GM23338 (cell line): ENCODE data around the gene ERP29. TPM values are rescaled to one million over a fixed set of nuclear protein-coding genes. Genes with fewer than 3 reads are reported as not detected.

Source experiments
- ATAC-seq: fragments of 200-7000 bp; cut with Tn5 transposase; 3 replicates; pipeline ENCODE4 v1.9.1; 2020
- DNase-seq: peaks from one replicate; pipeline ENCODE4 v3.0.0-alpha.2; 2015; ENCODE audit warnings: low spot score
- H2AFZ ChIP-seq: fragments of 200-600 bp; sonication (generic); 2 replicates; pipeline ENCODE4 v1.8.0; 2016; ENCODE audit warnings: antibody characterized with exemption, mild to moderate bottlenecking, moderate library complexity
- H3F3A ChIP-seq: fragments of 200-600 bp; sonication (generic); replicated peaks from 2 replicates; pipeline ENCODE4 v1.8.0; 2017; ENCODE audit warnings: antibody characterized with exemption, mixed run types, low read depth
- H3K27ac ChIP-seq: fragments of 200-600 bp; sonication (generic); 2 replicates; pipeline ENCODE4 v1.6.1; 2016; ENCODE audit warnings: low read depth
- H3K27me3 ChIP-seq: fragments of 200-600 bp; sonication (generic); 2 replicates; pipeline ENCODE4 v1.8.0; 2016; ENCODE audit warnings: mild to moderate bottlenecking, mixed run types, moderate library complexity; ENCODE audit not compliant: insufficient read depth
- H3K36me3 ChIP-seq: fragments of 200-600 bp; sonication (generic); 2 replicates; pipeline ENCODE4 v1.8.0; 2016; ENCODE audit warnings: mild to moderate bottlenecking; ENCODE audit not compliant: insufficient read depth
- H3K4me1 ChIP-seq: fragments of 200-600 bp; sonication (generic); 2 replicates; pipeline ENCODE4 v1.8.0; 2016; ENCODE audit warnings: mild to moderate bottlenecking, moderate library complexity; ENCODE audit not compliant: insufficient read depth
- H3K4me2 ChIP-seq: fragments of 200-600 bp; sonication (generic); 2 replicates; pipeline ENCODE4 v1.7.1; 2017; ENCODE audit warnings: mixed run types
- H3K4me3 ChIP-seq: fragments of 200-600 bp; sonication (generic); 2 replicates; pipeline ENCODE4 v1.6.1; 2016; ENCODE audit warnings: mixed run types
- H3K79me2 ChIP-seq: fragments of 200-600 bp; sonication (generic); replicated peaks from 2 replicates; pipeline ENCODE4 v1.8.0; 2017; ENCODE audit warnings: mild to moderate bottlenecking; ENCODE audit not compliant: insufficient read depth
- H3K9me2 ChIP-seq: fragments of 200-600 bp; sonication (generic); 2 replicates; pipeline ENCODE4 v1.8.0; 2017; ENCODE audit not compliant: insufficient read depth
- H4K20me1 ChIP-seq: fragments of 200-600 bp; sonication (generic); replicated peaks from 2 replicates; pipeline ENCODE4 v1.8.0; 2017; ENCODE audit warnings: mild to moderate bottlenecking; ENCODE audit not compliant: insufficient read depth
- H3K27ac Mint-ChIP-seq: 2 replicates; pipeline ENCODE4 v1.8.0; 2020; ENCODE audit warnings: inconsistent platforms, mild to moderate bottlenecking, moderate library complexity, mixed read lengths
- H3K27me3 Mint-ChIP-seq: 3 replicates; pipeline ENCODE4 v1.8.0; 2022; ENCODE audit warnings: low read depth, mild to moderate bottlenecking, moderate library complexity, mixed read lengths, inconsistent platforms; ENCODE audit not compliant: insufficient read depth, poor library complexity
- H3K36me3 Mint-ChIP-seq: 3 replicates; pipeline ENCODE4 v1.8.0; 2021; ENCODE audit warnings: low read depth, mild to moderate bottlenecking, inconsistent platforms, moderate library complexity, mixed read lengths
- H3K4me1 Mint-ChIP-seq: 3 replicates; pipeline ENCODE4 v1.8.0; 2020; ENCODE audit warnings: mild to moderate bottlenecking, inconsistent platforms, mixed read lengths
- H3K4me3 Mint-ChIP-seq: 3 replicates; pipeline ENCODE4 v1.8.0; 2021; ENCODE audit warnings: moderate library complexity, mild to moderate bottlenecking, inconsistent platforms, mixed read lengths
- H3K9me3 Mint-ChIP-seq: 3 replicates; pipeline ENCODE4 v1.8.0; 2020; ENCODE audit warnings: moderate library complexity, mild to moderate bottlenecking, inconsistent platforms, mixed read lengths
- CREB1 ChIP-seq: fragments of 250-450 bp; sonication (Bioruptor Pico); IDR thresholded peaks from 2 replicates; pipeline ENCODE4 v1.5.0; 2020; ENCODE audit warnings: low read depth, mild to moderate bottlenecking, moderate library complexity
- EZH2 ChIP-seq: fragments of 200-600 bp; sonication (generic); IDR thresholded peaks from one replicate; pipeline ENCODE4 v1.8.0; 2017; ENCODE audit warnings: antibody characterized with exemption, mild to moderate bottlenecking, low read depth; ENCODE audit not compliant: unreplicated experiment
- EZH2phosphoT487 ChIP-seq: fragments of 200-600 bp; sonication (generic); IDR thresholded peaks from one replicate; pipeline ENCODE4 v1.8.1; 2018; ENCODE audit warnings: antibody characterized with exemption; ENCODE audit not compliant: unreplicated experiment
- JUNB ChIP-seq: IDR thresholded peaks from one replicate; pipeline ENCODE4 v1.6.1; 2016; ENCODE audit warnings: antibody characterized with exemption; ENCODE audit not compliant: unreplicated experiment
- NANOG ChIP-seq: IDR thresholded peaks from 2 replicates; pipeline ENCODE4 v1.6.1; 2016; ENCODE audit warnings: antibody characterized with exemption, borderline replicate concordance
- POLR2AphosphoS5 ChIP-seq: IDR thresholded peaks from 2 replicates; pipeline ENCODE4 v1.6.1; 2016; ENCODE audit warnings: antibody characterized with exemption, low read depth
- STAT1 ChIP-seq: IDR thresholded peaks from one replicate; pipeline ENCODE4 v1.6.1; 2016; ENCODE audit warnings: antibody characterized with exemption; ENCODE audit not compliant: unreplicated experiment
- ZNF114 ChIP-seq: fragments of 250-450 bp; sonication (Bioruptor Pico); IDR thresholded peaks from 2 replicates; pipeline ENCODE4 v1.5.0; 2020; ENCODE audit warnings: mild to moderate bottlenecking, moderate library complexity
- ZNF331 ChIP-seq: fragments of 250-450 bp; sonication (Bioruptor Pico); IDR thresholded peaks from 2 replicates; pipeline ENCODE4 v1.5.0; 2020; ENCODE audit warnings: low read depth, mild to moderate bottlenecking, moderate library complexity
- polyA plus RNA-seq: library from polyadenylated mRNA; unstranded; fragments of >200 nt; fragmentation: Nextera tagmentation; extraction: Ambion mirVana; gene quantifications from 2 replicates; pipeline ENCODE4 v1.2.1, GENCODE V29; 2016
- total RNA-seq: library from RNA; depleted of rRNA; stranded (reverse); fragments of >200 nt; shearing (Covaris generic); gene quantifications from 2 replicates; pipeline ENCODE4 v1.2.3, GENCODE V29; 2014
- TF ChIP-seq, protein P1 (sequence below): IDR thresholded peaks from 2 replicates; pipeline ENCODE4 v1.6.1; 2016; ENCODE audit warnings: antibody characterized with exemption
- TF ChIP-seq, protein P2 (sequence below): IDR thresholded peaks from one replicate; pipeline ENCODE4 v1.6.1; 2018; ENCODE audit warnings: antibody characterized with exemption; ENCODE audit not compliant: unreplicated experiment
- TF ChIP-seq, protein P3 (sequence below), 2 experiments: fragments of 200-600 bp in 1 of 2; sonication (generic) in 1 of 2; conservative IDR thresholded peaks; 2 replicates each; pipeline versions ENCODE4 v1.5.1 to v1.6.1; 2016 to 2017; ENCODE audit warnings: antibody characterized with exemption in 2 of 2, low read depth in 2 of 2, mild to moderate bottlenecking in 2 of 2, moderate library complexity in 1 of 2
- TF ChIP-seq, protein P4 (sequence below): fragments of 250-450 bp; sonication (Bioruptor Pico); IDR thresholded peaks from 2 replicates; pipeline ENCODE4 v1.5.0; 2020; ENCODE audit warnings: mild to moderate bottlenecking, moderate library complexity

ERP29 gene
- total and polyA plus RNA-seq, 2 experiments from 2014 or later: 90.7 to 166 TPM

DNA sequence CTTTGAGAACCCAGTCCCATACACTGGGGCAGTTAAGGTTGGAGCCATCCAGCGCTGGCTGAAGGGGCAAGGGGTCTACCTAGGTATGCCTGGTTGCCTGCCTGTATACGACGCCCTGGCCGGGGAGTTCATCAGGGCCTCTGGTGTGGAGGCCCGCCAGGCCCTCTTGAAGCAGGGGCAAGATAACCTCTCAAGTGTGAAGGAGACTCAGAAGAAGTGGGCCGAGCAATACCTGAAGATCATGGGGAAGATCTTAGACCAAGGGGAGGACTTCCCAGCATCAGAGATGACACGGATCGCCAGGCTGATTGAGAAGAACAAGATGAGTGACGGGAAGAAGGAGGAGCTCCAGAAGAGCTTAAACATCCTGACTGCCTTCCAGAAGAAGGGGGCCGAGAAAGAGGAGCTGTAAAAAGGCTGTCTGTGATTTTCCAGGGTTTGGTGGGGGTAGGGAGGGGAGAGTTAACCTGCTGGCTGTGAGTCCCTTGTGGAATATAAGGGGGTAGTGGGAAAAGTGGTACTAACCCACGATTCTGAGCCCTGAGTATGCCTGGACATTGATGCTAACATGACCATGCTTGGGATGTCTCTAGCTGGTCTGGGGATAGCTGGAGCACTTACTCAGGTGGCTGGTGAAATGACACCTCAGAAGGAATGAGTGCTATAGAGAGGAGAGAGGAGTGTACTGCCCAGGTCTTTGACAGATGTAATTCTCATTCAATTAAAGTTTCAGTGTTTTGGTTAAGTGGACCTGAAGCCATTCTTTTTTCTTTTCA is 9.2 kb downstream of the ERP29 start:
- Mint-ChIP-seq H3K4me3 (no peak overlapping the region), H3K9me3 (no peaks in the 10 kb centered on the region), H3K27me3 (peaks cover 3% of the 10 kb centered on the region), H3K27ac (no peak overlapping the region), H3K4me1 (peaks cover 12% of the 10 kb centered on the region; the same call in 2 of the 3 replicates), H3K36me3 (peaks cover 58% of the 10 kb centered on the region)
- TF ChIP-seq, protein P1, sequence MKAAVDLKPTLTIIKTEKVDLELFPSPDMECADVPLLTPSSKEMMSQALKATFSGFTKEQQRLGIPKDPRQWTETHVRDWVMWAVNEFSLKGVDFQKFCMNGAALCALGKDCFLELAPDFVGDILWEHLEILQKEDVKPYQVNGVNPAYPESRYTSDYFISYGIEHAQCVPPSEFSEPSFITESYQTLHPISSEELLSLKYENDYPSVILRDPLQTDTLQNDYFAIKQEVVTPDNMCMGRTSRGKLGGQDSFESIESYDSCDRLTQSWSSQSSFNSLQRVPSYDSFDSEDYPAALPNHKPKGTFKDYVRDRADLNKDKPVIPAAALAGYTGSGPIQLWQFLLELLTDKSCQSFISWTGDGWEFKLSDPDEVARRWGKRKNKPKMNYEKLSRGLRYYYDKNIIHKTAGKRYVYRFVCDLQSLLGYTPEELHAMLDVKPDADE: no peak
- TF ChIP-seq POLR2AphosphoS5 (no peak), ZNF114 (CRISPR knock-in tag) (no peak), ZNF331 (CRISPR knock-in tag) (no peak), EZH2phosphoT487 (no peak), NANOG (no peak), CREB1 (CRISPR knock-in tag) (no peak), EZH2 (no peak), STAT1 (no peak), JUNB (no peak)
- TF ChIP-seq, protein P2, sequence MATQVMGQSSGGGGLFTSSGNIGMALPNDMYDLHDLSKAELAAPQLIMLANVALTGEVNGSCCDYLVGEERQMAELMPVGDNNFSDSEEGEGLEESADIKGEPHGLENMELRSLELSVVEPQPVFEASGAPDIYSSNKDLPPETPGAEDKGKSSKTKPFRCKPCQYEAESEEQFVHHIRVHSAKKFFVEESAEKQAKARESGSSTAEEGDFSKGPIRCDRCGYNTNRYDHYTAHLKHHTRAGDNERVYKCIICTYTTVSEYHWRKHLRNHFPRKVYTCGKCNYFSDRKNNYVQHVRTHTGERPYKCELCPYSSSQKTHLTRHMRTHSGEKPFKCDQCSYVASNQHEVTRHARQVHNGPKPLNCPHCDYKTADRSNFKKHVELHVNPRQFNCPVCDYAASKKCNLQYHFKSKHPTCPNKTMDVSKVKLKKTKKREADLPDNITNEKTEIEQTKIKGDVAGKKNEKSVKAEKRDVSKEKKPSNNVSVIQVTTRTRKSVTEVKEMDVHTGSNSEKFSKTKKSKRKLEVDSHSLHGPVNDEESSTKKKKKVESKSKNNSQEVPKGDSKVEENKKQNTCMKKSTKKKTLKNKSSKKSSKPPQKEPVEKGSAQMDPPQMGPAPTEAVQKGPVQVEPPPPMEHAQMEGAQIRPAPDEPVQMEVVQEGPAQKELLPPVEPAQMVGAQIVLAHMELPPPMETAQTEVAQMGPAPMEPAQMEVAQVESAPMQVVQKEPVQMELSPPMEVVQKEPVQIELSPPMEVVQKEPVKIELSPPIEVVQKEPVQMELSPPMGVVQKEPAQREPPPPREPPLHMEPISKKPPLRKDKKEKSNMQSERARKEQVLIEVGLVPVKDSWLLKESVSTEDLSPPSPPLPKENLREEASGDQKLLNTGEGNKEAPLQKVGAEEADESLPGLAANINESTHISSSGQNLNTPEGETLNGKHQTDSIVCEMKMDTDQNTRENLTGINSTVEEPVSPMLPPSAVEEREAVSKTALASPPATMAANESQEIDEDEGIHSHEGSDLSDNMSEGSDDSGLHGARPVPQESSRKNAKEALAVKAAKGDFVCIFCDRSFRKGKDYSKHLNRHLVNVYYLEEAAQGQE: no peak
- TF ChIP-seq, protein P3, sequence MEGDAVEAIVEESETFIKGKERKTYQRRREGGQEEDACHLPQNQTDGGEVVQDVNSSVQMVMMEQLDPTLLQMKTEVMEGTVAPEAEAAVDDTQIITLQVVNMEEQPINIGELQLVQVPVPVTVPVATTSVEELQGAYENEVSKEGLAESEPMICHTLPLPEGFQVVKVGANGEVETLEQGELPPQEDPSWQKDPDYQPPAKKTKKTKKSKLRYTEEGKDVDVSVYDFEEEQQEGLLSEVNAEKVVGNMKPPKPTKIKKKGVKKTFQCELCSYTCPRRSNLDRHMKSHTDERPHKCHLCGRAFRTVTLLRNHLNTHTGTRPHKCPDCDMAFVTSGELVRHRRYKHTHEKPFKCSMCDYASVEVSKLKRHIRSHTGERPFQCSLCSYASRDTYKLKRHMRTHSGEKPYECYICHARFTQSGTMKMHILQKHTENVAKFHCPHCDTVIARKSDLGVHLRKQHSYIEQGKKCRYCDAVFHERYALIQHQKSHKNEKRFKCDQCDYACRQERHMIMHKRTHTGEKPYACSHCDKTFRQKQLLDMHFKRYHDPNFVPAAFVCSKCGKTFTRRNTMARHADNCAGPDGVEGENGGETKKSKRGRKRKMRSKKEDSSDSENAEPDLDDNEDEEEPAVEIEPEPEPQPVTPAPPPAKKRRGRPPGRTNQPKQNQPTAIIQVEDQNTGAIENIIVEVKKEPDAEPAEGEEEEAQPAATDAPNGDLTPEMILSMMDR (conservative IDR thresholded peaks at IDR 0.05; ENCODE audit: low read depth in 2 of 2): no peak
- TF ChIP-seq, protein P4, sequence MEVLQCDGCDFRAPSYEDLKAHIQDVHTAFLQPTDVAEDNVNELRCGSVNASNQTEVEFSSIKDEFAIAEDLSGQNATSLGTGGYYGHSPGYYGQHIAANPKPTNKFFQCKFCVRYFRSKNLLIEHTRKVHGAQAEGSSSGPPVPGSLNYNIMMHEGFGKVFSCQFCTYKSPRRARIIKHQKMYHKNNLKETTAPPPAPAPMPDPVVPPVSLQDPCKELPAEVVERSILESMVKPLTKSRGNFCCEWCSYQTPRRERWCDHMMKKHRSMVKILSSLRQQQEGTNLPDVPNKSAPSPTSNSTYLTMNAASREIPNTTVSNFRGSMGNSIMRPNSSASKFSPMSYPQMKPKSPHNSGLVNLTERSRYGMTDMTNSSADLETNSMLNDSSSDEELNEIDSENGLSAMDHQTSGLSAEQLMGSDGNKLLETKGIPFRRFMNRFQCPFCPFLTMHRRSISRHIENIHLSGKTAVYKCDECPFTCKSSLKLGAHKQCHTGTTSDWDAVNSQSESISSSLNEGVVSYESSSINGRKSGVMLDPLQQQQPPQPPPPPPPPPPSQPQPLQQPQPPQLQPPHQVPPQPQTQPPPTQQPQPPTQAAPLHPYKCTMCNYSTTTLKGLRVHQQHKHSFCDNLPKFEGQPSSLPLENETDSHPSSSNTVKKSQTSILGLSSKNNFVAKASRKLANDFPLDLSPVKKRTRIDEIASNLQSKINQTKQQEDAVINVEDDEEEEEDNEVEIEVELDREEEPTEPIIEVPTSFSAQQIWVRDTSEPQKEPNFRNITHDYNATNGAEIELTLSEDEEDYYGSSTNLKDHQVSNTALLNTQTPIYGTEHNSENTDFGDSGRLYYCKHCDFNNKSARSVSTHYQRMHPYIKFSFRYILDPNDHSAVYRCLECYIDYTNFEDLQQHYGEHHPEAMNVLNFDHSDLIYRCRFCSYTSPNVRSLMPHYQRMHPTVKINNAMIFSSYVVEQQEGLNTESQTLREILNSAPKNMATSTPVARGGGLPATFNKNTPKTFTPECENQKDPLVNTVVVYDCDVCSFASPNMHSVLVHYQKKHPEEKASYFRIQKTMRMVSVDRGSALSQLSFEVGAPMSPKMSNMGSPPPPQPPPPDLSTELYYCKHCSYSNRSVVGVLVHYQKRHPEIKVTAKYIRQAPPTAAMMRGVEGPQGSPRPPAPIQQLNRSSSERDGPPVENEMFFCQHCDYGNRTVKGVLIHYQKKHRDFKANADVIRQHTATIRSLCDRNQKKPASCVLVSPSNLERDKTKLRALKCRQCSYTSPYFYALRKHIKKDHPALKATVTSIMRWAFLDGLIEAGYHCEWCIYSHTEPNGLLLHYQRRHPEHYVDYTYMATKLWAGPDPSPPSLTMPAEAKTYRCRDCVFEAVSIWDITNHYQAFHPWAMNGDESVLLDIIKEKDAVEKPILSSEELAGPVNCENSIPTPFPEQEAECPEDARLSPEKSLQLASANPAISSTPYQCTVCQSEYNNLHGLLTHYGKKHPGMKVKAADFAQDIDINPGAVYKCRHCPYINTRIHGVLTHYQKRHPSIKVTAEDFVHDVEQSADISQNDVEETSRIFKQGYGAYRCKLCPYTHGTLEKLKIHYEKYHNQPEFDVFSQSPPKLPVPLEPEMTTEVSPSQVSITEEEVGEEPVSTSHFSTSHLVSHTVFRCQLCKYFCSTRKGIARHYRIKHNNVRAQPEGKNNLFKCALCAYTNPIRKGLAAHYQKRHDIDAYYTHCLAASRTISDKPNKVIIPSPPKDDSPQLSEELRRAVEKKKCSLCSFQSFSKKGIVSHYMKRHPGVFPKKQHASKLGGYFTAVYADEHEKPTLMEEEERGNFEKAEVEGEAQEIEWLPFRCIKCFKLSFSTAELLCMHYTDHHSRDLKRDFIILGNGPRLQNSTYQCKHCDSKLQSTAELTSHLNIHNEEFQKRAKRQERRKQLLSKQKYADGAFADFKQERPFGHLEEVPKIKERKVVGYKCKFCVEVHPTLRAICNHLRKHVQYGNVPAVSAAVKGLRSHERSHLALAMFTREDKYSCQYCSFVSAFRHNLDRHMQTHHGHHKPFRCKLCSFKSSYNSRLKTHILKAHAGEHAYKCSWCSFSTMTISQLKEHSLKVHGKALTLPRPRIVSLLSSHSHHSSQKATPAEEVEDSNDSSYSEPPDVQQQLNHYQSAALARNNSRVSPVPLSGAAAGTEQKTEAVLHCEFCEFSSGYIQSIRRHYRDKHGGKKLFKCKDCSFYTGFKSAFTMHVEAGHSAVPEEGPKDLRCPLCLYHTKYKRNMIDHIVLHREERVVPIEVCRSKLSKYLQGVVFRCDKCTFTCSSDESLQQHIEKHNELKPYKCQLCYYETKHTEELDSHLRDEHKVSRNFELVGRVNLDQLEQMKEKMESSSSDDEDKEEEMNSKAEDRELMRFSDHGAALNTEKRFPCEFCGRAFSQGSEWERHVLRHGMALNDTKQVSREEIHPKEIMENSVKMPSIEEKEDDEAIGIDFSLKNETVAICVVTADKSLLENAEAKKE: no peak
- Histone ChIP-seq H3K27ac (0 out of 2 replicates have a peak overlapping the region, but pooled peaks have one; percentile 1), H4K20me1 (peaks cover 57% of the 10 kb centered on the region), H3K4me3 (no peak overlapping the region), H3K4me2 (no peak overlapping the region), H3F3A (peaks cover 28% of the 10 kb centered on the region), H3K9me2 (no peaks in the 10 kb centered on the region), H3K4me1 (no peaks in the 10 kb centered on the region), H2AFZ (no peak overlapping the region), H3K36me3 (peaks cover 26% of the 10 kb centered on the region), H3K79me2 (peaks cover 46% of the 10 kb centered on the region), H3K27me3 (no peaks in the 10 kb centered on the region)
- no peak for DNase-seq
- ATAC-seq: no peak
